ENCODE results near the gene MTSS2.

MTSS2 gene

DNA sequence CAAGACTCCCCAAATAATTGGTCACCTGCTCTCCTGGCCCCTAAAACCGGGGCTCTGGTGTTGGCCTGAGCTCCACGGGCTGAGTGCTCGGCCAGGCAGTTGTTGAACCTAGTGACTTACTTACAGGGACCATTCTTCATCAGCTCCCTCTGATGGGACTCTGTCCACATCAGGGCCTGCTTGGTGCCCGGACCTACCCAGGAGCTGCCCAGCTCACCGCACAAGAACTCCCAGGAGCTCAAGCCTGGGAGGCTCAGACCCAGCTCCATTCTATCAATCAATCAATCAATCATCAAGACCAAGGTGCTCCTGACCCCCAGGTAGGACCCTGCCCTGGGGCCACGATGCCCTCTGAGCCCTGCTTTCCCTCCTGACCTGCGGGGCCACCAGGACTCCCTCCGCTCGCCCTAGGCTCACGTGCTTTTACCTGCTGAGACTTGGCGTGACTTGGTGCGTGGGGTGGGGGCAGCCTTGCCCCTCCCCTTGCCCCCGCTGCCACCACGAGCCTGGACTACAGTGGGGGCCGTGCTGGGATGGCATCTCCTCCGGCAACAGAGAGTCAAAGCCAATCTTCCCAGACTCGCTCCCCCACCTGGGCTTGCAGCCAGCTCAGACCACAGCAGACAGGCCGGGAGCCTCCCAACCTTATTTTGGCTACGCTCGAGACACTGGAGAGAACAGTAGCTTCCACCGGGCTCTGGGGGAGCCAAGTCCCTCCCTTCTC, 23.8 kb downstream of the MTSS2 start:
- H3K27ac Mint-ChIP-seq = no peak overlapping the region
- H3K9me3 Mint-ChIP-seq = no peaks in the 10 kb centered on the region
- no peaks in the 10 kb centered on the region for H3K27me3 Mint-ChIP-seq
- H3K4me1 Mint-ChIP-seq = no peaks in the 10 kb centered on the region
- no peak overlapping the region for H3K4me3 Mint-ChIP-seq
- H3K36me3 Mint-ChIP-seq = peaks cover 4% of the 10 kb centered on the region

DNA sequence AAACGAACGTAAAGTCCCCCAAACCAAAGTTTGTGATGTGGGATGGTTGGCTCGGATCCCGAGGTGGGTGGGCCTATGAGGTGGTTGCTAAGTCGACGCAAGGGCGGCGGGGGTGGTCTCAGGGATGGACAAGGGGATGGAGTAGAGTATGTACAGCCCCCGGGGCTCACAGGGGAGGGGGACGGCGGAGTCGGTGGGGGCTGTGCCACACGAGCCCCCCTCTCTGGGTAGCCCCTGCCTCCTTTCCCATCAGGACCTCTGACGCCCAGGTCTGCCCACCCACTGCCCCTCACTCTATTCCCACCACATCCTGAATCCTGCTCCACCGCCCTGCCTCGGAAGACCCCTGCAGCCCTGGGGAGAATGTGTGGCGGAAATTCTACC, 24.3 kb downstream of the MTSS2 start:
- Mint-ChIP-seq H3K27ac (no peak overlapping the region), H3K36me3 (peaks cover 3% of the 10 kb centered on the region), H3K9me3 (no peaks in the 10 kb centered on the region), H3K4me1 (no peaks in the 10 kb centered on the region), H3K4me3 (no peak overlapping the region), H3K27me3 (no peaks in the 10 kb centered on the region)

DNA sequence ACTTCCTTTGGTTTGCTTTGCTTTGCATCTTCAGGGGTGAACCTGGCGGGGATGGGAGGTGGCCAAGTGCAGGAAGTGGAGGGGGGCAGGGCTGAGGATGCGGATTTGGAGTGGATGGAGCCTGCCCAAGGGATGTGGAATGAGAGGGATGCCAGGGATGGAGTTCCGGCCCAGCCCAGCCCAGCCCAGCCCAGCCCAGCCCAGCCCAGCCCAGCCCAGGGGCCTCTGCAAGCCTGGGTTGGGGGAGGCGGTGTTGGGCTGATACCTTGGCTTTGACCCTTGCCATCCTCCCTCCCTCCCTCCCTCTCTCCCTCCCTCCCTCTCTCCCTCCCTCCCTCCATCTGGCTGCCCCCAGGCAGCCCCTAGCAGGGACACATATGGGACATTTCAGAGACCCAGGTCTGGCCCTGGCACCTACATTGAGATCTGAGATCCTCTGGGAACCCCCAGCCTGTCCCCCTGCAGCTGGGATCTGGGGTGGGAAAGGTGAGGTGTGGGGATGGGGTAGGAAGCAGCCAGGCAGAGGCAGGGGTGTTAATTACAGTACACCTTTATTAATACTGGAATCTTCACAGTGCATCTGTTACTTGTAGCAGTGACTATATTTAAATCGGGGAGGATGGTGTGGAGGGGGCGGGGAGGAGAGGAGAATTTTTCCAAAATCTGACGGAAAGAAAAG, 25.0 kb downstream of the MTSS2 start:
- no peaks in the 10 kb centered on the region for H3K9me3 Mint-ChIP-seq
- no peaks in the 10 kb centered on the region for H3K27me3 Mint-ChIP-seq
- no peaks in the 10 kb centered on the region for H3K4me1 Mint-ChIP-seq
- no peaks in the 10 kb centered on the region for H3K36me3 Mint-ChIP-seq
- H3K27ac Mint-ChIP-seq = no peak overlapping the region
- H3K4me3 Mint-ChIP-seq = no peak overlapping the region

DNA sequence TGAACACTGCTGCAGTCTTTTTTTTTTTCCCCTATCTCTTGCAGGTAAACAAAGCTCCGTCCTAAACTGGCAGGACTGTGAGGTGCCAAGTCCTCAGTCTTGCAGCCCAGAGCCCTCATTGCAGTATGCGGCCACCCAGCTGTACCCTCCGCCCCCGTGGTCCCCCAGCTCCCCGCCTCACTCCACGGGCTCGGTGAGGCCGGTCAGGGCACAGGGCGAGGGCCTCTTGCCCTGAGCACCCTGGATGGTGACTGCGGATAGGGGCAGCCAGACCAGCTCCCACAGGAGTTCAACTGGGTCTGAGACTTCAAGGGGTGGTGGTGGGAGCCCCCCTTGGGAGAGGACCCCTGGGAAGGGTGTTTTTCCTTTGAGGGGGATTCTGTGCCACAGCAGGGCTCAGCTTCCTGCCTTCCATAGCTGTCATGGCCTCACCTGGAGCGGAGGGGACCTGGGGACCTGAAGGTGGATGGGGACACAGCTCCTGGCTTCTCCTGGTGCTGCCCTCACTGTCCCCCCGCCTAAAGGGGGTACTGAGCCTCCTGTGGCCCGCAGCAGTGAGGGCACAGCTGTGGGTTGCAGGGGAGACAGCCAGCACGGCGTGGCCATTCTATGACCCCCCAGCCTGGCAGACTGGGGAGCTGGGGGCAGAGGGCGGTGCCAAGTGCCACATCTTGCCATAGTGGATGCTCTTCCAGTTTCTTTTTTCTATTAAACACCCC, 25.7 kb downstream of the MTSS2 start:
- H3K4me3 Mint-ChIP-seq = no peak overlapping the region
- no peaks in the 10 kb centered on the region for H3K4me1 Mint-ChIP-seq
- H3K27ac Mint-ChIP-seq = no peak overlapping the region
- no peaks in the 10 kb centered on the region for H3K27me3 Mint-ChIP-seq
- H3K36me3 Mint-ChIP-seq = no peaks in the 10 kb centered on the region
- H3K9me3 Mint-ChIP-seq = no peaks in the 10 kb centered on the region

DNA sequence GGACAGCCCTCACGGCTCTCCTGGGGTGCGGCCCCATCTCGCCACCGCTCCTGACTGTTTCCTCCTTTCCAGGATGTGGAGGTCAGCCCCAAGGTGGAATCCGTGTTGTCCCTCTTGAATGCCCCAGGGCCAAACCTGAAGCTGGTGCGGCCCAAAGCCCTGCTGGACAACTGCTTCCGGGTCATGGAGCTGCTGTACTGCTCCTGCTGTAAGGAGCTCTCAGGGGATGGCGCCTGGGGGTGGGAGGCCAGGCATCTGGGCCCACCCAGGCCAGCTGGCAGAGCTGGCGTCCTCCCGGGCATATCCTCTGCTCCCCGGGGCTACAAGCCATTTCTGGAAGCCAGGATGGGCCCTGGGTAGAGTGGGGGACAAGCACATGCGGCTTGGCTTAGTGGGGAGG, 26.3 kb downstream of the MTSS2 start:
- Mint-ChIP-seq H3K27me3 (no peaks in the 10 kb centered on the region), H3K4me1 (no peaks in the 10 kb centered on the region), H3K36me3 (no peaks in the 10 kb centered on the region), H3K4me3 (no peak overlapping the region), H3K27ac (no peak overlapping the region), H3K9me3 (no peaks in the 10 kb centered on the region)

DNA sequence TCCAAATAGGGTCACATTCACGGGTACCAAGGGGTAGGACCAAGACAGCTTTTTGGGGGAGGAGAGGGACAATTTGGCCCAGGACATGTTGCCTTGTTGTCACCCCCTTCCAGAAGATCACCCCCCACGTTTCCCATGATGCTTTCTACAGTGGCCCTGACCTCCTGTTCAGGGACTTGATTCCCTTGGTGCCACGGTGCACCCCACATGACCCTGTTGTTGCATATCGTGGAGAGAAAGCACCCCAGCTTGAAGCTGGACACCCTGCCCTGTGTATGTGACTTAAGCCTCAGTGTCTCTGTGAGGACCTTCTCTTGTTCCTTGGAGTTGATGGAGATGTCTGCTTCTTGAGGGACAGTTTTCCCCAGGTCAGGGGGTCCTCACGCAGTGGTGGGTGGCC, 26.9 kb downstream of the MTSS2 start:
- H3K27ac Mint-ChIP-seq = no peak overlapping the region
- H3K27me3 Mint-ChIP-seq = no peaks in the 10 kb centered on the region
- H3K4me1 Mint-ChIP-seq = peaks cover 1% of the 10 kb centered on the region
- no peaks in the 10 kb centered on the region for H3K9me3 Mint-ChIP-seq
- H3K4me3 Mint-ChIP-seq = no peak overlapping the region
- no peaks in the 10 kb centered on the region for H3K36me3 Mint-ChIP-seq

DNA sequence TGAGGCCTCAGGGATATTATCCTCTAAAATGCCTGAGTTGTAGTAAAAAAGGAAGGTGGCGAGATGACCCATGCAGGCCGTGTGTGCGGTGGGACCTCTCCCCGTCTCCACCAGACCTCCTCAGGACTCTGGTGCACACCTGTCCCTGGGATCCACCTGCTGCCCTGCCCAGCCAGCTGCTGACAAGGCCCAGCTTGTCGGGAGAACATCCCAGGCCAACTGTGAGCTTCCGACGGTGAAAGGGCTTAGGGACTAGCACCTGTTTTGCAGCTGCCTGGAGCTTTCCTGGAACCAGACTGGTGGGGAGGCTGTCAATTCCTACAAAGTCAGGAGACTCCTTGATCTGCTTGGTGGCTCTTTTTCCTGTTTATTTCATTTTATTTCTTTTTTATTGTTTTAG, 27.9 kb downstream of the MTSS2 start:
- Mint-ChIP-seq H3K9me3 (no peaks in the 10 kb centered on the region), H3K4me1 (peaks cover 5% of the 10 kb centered on the region), H3K4me3 (no peak overlapping the region), H3K36me3 (no peaks in the 10 kb centered on the region), H3K27me3 (no peaks in the 10 kb centered on the region), H3K27ac (no peak overlapping the region)

DNA sequence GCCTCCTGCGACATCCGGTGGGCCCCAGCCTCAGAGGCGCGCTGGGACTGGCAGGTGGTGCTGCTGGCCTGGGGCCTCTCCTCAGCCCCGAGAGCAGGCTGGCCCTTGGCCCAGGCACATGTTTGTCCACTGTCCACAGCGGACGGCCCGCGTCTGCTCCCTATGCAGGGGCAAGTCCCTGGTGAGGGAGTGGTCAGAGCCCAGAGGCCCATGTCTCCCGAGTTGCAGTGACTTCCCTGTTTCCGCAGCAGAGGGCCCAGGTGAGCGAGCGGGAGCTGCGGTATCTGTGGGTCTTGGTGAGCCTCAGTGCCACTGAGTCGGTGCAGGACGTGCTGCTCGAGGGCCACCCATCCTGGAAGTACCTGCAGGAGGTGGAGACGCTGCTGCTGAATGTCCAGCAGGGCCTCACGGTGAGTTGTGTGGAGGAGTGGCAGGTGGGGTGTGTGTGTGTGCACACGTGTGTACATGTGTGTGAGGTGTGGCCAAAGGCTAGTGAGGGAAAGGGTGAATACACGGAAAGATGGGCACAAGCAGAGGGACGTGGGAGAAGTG, 29.1 kb downstream of the MTSS2 start:
- no peaks in the 10 kb centered on the region for H3K36me3 Mint-ChIP-seq
- no peak overlapping the region for H3K27ac Mint-ChIP-seq
- H3K9me3 Mint-ChIP-seq = no peaks in the 10 kb centered on the region
- no peak overlapping the region for H3K4me3 Mint-ChIP-seq
- no peaks in the 10 kb centered on the region for H3K27me3 Mint-ChIP-seq
- H3K4me1 Mint-ChIP-seq = peaks cover 5% of the 10 kb centered on the region

DNA sequence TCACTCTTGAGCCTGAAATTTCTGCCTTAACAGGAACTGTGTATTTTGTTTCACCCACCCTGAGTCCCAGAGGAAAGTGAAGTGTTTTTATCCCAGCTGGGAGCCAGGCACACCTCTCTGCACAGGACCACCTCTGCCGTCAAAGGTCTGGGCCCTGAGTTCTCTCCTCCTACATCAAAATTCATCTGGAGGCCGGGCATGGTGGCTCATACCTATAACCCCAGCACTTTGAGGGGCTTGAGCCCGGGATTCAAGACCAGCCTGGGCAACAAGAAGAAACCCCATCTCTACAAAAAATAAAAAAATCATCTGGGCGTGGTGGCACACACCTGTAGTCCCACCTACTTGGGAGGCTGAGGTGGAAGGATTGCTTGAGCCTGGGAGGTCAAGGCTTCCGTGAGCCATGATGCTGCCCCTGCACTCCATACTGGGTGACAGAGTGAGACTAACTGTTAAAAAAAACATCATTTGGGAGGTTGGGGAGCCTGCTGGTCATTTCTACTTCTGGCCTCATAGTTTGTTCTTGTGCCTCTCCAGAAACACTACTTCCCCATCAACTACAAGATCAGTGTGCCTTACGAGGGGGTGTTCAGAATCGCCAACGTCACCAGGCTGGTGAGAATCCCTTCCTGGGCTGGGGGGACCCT, 29.7 kb downstream of the MTSS2 start:
- Mint-ChIP-seq H3K27me3 (no peaks in the 10 kb centered on the region), H3K36me3 (no peaks in the 10 kb centered on the region), H3K27ac (no peak overlapping the region), H3K9me3 (no peaks in the 10 kb centered on the region), H3K4me3 (no peak overlapping the region), H3K4me1 (peaks cover 5% of the 10 kb centered on the region)

DNA sequence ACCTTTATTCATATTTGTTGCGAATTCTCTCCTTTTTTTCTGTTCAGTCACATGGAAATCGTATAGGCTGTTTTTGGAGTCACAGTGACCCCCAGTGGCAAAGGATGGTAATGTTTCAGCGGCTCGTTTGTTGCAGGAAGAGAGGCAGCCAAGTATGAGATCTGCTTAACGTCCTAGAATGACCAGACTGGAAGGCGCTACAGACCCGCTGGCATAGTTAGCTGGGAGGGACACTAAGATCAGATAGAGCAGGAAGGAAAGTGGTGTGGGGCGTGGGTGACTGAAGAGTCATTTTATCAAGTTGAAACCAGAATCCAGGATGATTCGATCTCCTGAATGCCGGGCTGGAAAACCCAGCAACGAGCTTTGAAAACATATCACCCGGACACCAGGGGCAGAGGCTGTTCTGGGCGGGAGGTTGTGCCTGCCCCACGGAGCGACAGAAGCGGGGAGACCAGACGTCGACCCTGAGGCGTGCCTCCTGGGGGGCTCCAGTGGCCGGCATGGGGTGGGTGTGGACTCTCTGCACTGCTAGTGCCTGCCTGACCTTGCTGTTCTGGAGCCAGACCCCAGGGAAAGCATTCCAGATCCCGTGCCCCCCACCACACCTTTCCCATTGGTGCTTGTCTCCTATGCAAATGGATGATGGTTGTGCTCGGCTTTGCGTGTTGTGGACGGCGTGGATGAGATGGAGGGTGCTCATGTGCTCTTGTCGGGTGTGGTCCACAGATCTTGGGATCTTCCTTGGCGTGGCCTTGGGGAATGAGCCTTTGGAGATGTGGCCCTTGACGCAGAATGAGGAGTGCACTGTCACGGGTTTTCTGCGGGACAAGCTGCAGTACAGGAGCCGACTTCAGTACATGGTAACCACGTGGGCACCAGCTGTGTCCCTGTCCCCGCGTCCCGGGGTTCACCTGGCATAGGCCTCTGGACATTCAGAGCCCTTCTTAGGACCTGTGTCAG, 31.8 kb downstream of the MTSS2 start:
- no peaks in the 10 kb centered on the region for H3K9me3 Mint-ChIP-seq
- H3K27me3 Mint-ChIP-seq = no peaks in the 10 kb centered on the region
- H3K4me1 Mint-ChIP-seq = peaks cover 5% of the 10 kb centered on the region
- H3K4me3 Mint-ChIP-seq = peak overlapping the region; percentile 50
- H3K36me3 Mint-ChIP-seq = no peaks in the 10 kb centered on the region
- H3K27ac Mint-ChIP-seq = no peak overlapping the region

DNA sequence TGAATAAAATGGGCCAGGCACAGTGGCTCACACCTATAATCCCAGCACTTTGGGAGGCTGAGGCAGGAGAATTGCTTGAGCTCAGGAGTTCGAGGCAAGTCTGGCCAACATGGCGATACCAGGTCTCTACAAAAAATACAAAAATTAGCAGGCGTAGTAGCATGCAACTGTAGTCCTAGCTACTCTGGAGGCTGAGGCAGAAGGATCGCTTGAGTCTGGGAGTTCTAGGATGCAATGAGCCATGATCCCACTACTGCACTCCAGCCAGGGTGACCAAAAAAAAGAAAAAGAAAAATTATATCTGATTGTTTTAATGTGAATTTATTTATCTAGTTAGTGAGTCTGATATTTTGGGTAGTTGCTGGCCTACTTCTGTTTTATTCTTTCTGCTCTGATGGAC, 32.4 kb downstream of the MTSS2 start:
- Mint-ChIP-seq H3K4me1 (peaks cover 5% of the 10 kb centered on the region), H3K36me3 (no peaks in the 10 kb centered on the region), H3K27me3 (no peaks in the 10 kb centered on the region), H3K27ac (no peak overlapping the region), H3K9me3 (no peaks in the 10 kb centered on the region), H3K4me3 (no peak overlapping the region)

DNA sequence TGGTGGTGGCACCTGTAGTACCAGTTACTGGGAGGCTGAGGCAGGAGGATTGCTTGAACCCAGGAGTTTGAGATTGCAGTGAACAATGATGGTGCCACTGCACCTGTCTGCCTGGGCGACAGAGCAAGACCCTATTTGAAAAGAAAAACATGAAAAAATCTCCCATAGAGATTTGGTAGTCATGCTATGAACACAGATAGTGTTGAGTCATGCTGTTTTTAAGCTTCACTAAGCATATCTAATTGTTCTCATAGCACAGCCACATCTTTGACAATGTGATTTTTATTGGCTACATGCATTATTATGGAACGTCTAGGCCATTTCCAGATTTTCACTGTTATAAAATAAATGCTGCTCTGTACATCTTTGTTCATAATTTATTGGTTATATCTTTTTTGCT, 33.5 kb downstream of the MTSS2 start:
- no peaks in the 10 kb centered on the region for H3K9me3 Mint-ChIP-seq
- H3K4me1 Mint-ChIP-seq = peaks cover 5% of the 10 kb centered on the region
- H3K36me3 Mint-ChIP-seq = no peaks in the 10 kb centered on the region
- no peak overlapping the region for H3K4me3 Mint-ChIP-seq
- H3K27me3 Mint-ChIP-seq = no peaks in the 10 kb centered on the region
- no peak overlapping the region for H3K27ac Mint-ChIP-seq

DNA sequence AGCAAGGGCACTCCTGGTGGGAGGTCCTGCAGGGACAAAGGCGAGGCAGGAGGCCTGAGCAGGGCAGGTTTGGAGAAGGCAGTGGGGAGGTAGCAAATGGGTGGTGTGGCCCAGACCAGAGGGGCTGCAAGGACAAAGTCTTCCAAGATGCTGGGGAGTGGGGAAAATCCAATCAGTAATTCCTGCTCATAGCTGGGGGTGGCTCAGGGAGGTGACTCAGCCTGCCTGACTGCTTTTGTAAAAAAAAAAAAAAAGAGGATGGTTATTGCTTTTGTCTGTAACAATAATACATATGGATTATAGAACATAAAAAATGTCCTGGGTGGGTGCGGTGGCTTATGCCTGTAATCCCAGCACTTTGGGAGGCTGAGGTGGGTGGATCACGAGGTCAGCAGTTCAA, 34.3 kb downstream of the MTSS2 start:
- no peak overlapping the region for H3K4me3 Mint-ChIP-seq
- H3K36me3 Mint-ChIP-seq = no peaks in the 10 kb centered on the region
- H3K9me3 Mint-ChIP-seq = no peaks in the 10 kb centered on the region
- H3K4me1 Mint-ChIP-seq = peaks cover 5% of the 10 kb centered on the region
- no peak overlapping the region for H3K27ac Mint-ChIP-seq
- no peaks in the 10 kb centered on the region for H3K27me3 Mint-ChIP-seq

DNA sequence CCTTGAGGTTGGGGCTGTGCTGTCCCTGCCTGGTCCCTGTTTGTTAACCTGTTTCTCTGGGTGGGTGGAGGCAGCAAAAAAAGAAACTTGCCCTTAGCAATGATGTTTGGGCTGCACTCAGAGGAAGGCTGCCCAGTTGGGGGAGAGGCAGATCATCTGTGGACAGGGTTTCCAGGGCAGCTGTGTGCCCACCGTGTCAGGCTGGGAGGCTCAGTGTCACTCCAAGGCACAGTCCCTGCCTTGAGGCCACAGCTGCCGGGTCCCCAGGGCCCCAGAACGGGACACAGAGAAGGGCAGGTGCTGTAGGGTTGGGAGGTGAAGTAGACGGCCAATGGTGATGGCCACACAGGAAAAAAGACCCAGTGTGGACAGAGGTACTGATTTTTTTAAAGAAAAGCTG, 35.6 kb downstream of the MTSS2 start:
- Mint-ChIP-seq H3K4me3 (no peak overlapping the region), H3K4me1 (peaks cover 5% of the 10 kb centered on the region), H3K27ac (no peak overlapping the region), H3K27me3 (no peaks in the 10 kb centered on the region), H3K36me3 (no peaks in the 10 kb centered on the region), H3K9me3 (no peaks in the 10 kb centered on the region)

DNA sequence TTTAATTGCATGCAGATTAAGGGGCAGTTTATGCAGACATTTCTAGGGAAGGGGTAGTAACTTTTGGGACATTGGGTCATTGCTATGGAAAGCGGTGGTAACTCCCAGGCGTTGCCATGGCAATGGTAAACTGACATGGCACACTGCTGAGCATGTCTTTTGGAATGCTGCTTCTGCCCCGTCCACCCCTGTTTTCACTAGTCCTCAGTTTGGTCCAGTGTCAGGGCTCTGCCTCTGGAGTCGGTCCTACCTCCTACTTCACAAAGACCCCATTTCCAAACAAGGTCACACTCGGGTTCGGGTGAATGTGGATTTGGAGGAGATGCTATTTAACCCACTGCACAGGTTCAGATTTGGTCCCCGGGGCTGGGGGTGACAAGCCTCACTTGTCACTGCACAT, 36.6 kb downstream of the MTSS2 start:
- no peak overlapping the region for H3K27ac Mint-ChIP-seq
- H3K4me3 Mint-ChIP-seq = no peak overlapping the region
- no peaks in the 10 kb centered on the region for H3K27me3 Mint-ChIP-seq
- H3K9me3 Mint-ChIP-seq = no peaks in the 10 kb centered on the region
- H3K4me1 Mint-ChIP-seq = peaks cover 5% of the 10 kb centered on the region
- H3K36me3 Mint-ChIP-seq = no peaks in the 10 kb centered on the region
